NCI-H510A (cell line): Measurements from ENCODE around the gene MGAT5B.

ENCODE experiments used
- DNase-seq: peaks from one replicate; lab custom pipeline; 2025; lab: John Stamatoyannopoulos, UW

Gene MGAT5B

DNA sequence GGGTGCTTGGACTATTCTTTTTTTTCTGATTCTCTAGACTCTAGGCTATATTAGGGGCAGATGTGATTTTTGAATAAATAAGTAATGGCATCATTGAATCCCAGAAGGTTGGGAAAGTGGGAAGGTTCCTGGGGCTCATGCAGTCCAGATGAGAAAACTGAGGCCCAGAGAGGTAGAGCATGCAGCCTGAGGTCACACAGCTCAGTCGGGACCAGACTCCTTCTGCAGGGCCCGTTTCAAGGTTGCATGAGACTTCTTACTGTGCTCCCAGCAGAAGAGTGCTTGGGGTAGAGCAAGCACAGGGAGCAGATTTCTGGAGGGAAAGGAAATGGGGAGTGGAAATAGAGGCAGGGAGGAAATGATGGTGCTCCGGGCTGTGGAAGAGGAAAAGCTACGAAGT, 59.8 kb downstream of the MGAT5B start:
- no peak for DNase-seq

DNA sequence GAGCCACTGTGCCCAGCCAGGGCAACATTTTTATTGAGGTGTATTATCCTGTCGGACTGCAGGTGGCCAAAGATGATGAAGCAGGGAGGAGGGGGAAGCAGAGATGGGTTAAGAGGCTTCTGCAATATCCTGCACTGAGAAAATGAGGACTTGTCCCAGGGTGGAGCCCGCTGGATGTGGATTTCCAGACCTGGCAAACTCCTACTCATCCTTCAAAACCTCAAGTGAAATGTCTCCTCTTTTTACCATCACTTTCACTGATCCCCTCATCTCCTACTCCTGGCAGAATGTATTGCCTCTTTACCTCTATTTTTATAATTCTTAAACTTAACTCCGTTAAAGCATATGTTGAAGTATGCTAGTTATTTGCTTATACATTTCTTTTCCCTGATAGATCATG, 60.9 kb downstream of the MGAT5B start:
- no peak for DNase-seq

DNA sequence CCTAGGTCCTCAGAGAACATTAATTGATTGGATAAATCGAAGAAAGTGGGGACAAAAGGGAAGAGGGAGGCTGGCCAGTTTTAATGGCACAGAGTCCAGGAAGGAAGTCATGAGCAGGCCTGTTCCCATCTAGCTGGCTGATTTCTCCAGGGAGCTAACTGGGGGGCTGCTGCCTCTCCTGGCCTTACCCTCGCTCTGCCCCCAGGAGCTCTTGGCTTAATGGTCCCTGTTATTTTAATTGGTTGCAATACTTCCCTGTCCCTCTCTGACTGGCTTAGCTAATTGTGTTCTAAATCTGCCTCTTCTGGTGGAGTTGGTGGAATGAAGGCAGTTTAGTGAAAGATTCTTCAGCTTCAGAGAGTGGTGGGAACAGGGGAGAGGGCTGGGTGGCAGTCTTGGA, 61.4 kb downstream of the MGAT5B start:
- no peak for DNase-seq

DNA sequence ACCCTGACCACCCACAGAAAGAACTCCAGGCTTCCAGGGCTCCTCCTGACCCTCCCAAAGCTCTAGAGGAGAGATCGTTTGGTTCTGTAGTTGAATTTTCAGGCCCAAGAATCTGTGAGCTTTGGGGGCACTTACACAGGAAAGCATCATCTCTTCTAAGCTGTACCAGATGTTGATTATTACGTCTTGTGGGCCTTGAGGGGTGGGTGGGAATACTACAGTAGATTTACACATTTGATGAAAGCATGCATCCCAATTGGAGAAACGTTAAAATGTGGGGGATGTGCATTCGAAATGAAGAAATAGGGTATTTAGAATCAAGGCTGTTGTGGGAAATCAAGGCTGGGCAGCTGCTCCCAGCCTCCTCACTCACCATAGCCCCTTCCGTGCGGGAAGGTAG, 61.9 kb downstream of the MGAT5B start:
- DNase-seq, result no peak

DNA sequence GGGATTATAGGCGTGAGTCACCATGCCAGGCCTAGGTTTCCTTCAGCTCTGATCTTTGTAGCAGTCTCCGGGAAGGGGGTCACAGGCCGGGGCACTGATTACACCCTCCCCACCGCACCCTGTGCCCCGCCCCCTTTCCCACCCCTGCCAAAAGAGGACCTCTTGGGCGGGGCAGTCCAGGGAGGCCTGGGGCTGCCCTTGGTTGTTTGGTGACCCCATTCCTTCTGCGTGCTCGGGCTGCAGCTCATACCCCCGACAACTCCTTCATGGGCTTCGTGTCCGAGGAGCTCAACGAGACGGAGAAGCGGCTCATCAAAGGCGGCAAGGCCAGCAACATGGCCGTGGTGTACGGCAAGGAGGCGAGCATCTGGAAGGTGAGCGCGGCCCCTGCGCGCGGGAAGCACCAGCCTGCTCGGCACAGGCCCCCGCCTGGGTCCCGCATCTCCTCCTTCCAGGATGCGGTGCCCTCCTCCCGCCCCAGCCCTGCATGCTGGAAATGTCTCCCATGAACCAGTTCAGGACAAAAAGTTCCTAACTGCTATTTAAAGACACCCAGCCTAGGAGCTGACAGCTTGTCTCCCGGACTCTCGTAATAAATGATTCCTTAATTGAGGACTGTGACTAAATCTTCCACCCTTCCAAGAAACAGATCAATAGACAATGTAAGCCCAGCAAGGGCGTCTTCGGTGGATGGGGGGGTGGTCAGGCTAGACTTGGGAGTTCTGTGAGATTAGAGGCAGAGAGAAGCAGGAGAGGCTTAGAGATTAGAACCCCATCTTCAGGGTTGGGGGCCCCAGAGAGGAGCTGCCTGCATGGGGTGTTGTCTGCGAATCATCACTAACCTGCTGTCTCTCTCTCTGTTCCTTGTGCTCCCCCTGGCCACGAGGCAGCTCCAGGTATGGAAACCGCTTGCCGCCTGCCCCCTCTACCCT, 64.5 kb downstream of the MGAT5B start:
- DNase-seq, result no peak

DNA sequence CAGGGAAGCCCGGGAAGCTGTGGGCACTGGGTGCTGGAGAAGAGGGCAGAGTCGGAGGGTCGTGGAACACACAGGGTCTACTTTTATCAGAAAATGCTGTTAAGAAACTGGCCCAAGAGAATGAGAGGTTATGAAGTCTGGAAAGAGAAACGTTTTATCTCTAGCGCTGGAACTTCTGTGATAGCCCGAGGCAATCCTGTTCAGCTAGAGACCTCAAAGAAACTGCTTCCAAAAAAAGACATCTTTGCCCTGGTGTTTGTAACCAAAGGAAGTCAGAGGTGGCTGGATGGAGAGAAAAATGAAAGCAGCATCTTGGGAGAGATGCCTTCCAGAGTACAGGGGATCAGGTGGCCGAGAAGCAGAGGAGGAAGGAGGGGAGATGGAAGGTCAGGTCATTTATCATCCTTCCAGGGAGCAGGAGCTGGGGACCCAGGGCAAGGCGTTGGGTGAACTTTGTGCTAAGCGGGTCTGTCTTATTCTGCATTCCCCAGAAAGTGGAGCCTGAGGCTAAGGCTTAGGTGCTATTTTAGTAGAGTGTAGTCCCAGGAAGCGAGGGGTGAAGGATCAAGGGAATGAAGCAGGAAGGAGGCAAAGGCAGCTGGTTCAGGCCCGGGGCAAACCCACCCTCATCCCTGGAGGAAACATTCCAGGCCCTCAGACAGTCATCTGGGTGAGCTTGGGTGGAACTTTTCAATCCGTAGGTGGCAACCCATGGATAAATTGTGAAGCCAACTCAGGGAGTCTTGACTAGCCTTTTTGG, 66.5 kb downstream of the MGAT5B start:
- DNase-seq, result no peak

DNA sequence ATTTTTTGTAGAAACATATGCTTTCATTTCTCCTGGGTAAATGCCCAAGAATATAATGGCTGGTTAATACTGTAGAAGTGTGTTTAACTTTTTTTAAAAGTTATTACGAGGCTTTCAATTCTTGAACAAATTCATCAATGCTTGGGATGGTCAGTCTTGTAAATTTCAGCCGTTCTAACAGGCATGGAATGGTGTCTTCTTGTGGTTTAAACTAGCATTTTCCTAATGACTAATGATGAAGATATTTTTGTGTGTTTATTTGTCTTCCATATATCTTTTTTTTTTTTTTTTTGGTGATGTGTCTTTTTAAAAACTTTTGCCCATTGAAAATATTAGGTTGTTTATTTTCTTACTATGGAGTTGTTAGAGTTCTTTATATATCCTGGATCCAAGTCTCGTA, 67.1 kb downstream of the MGAT5B start:
- no peak for DNase-seq

DNA sequence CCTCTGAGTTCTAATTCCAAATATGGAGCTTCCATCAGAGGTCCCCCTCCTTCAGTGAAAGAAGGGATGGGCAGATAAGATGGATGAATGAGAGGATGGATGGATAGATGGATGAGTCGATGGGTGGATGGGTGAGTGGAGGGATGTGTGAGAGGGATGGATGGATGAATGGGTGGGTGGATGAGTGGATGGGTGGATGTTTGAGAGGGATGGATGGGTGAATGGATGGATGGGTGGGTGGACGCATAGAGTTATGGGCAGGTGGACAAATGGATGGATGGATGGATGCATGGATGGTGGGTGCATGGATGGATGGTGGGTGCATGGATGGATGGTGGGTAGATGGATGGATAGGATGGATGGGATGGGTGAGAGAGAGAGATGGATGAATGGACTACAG, 69.0 kb downstream of the MGAT5B start:
- no peak for DNase-seq

DNA sequence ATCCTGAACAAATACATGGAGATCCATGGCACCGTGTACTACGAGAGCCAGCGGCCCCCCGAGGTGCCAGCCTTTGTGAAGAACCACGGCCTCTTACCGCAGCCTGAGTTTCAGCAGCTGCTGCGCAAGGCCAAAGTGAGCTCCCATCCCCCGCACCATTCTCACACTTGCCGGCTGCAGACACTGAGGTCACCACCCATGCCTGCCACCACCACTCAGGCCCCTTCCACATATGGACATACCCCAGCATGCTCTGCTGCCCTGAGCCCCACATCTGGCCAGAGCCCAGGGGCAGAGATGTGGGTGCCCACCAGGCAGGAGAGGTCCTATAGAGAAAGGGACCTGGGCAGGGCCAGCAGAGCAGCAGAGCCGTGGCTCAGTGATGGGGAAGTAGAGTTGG, 69.8 kb downstream of the MGAT5B start:
- no peak for DNase-seq

DNA sequence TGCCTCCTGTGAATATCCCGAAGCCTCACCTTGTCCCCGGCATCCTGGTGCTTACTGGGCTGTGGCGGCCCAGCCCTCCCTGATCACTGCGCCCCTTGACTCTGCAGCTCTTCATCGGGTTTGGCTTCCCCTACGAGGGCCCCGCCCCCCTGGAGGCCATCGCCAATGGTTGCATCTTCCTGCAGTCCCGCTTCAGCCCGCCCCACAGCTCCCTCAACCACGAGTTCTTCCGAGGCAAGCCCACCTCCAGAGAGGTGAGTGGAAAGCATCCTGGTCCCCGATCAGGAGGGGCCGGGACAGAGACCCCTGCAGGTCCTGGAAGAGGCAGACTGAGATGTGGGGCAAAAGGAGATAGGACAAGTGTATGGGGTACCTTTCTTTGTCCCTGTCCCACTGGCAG, 72.1 kb downstream of the MGAT5B start:
- DNase-seq, result no peak

DNA sequence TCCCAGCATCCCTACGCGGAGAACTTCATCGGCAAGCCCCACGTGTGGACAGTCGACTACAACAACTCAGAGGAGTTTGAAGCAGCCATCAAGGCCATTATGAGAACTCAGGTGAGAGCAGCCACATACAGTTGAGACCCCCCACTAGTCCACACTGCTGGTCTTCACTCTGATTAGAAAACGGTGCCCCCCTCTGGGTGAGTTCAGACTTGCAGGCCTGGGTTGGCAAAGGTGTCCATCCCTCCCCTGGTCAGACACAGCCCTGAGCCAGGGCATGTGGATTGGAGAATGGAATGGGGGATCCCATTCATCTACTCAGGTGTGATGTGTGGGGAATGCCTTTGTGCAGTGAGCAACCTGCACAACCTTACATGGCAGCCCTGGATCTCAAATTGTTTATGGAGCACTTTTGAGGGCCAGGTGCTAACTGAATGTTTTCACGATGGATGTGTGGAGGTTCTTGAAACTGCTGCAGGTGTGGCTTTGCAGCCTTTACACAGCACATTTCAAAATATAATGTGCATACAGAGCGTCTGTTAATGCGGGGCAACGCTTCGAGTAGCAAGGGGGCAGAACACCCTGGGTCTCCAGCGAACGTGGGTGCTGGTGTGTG, 72.6 kb downstream of the MGAT5B start:
- no peak for DNase-seq

DNA sequence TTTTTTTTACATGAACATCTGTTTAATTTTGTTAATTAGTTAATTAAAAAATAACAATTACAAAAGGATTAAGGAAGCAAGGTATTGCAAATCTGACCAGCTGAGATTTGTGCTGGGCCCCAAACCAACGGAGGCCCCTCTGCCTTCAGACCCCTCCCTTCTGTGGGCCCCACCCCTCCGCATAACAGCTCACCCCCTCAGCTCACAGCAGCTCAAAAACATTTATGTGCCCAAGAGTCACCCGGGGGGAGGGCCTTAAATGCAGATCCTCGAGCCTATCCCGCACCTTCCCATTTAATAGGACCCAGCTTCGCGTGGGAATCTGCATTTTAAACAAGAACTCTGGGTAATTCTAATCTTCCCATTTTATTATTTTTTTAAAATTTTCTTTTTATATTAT, 75.0 kb downstream of the MGAT5B start:
- no peak for DNase-seq

DNA sequence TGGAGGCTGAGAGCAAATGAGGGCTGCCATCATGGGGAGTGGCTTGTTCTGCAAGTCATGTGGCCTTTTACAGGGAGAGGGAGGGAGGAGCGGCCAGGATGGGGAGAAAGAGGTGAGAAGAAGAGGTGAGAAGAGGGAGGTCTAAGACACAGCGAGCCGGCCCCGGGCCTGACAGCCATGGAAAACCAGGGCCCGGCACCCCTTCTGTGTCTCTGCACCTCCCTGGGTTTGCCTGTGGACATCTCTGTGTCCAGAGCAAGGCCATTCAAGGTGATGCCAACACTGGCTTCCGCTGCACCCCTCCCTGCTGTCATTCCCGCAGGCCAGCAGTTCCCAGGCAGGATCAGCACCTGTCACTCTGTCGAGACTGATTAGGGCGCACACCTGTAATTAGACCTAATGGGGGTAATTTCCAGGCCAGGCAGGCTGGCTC, 75.6 kb downstream of the MGAT5B start:
- DNase-seq, result no peak

DNA sequence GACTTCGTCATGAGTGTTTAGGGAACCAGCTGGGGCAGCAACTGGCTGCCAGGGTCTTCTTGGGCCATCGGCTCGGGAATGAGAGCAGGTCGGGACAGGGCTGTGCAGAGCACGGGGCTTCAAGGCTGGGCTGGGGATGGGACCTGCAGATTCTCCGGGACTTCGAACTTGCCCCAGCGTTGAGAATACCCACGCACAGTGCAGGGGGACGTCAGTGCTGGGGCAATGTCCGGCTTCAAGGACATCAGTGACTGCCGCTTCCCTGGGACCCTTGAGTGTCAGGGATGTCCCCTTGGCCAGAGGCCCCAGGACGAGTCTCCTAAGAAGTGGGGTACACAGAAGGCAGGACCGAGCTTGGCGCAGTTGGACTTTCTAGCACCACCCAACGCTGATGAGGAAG, 76.3 kb downstream of the MGAT5B start:
- no peak for DNase-seq

DNA sequence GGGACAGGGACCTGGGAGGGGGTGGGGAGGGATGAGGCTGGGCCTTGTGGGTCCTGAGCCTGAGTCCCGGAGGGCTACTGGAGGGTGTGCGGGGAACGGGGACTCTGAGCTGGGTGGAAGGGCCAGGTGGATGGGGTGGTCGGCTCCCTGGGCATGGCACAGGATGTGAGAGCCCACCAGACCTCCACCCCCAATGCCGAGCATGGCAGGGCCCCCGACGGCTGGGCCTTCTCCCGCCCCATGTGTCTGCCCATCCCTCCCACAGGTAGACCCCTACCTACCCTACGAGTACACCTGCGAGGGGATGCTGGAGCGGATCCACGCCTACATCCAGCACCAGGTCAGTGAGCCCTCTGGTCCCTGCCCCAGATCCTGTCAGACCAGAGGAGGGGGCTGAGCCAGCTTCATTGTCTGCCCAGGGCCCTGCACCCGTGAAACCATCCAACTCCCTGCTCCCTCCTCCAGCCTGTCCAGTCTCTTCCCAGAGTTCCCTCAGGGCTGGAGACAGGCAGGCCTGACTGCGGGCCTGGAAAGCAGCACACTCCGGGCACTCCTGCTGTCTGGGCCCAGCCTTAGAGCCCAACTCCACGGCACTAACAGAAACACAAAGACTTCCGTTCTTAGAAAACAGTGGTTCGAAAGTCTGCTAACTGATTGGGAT, 78.0 kb downstream of the MGAT5B start:
- DNase-seq, result no peak

DNA sequence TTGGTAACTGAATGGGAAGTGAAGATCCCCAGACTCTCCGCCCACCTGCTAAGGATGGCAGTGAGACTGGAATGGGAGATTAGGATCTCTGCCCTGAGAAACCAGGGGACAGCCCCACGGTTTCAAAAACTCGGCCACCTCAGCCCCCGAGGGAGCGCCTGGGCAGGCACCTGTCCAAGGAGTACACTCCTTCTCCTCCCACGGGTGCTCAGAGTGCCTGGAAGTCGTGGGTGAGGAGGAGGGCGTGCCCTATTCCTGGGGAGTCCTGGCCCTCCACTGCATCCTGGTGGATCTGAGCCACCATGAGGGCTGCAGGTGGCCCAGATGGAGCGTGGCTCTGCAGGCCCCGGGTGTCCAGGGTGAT, 78.5 kb downstream of the MGAT5B start:
- DNase-seq, result no peak

DNA sequence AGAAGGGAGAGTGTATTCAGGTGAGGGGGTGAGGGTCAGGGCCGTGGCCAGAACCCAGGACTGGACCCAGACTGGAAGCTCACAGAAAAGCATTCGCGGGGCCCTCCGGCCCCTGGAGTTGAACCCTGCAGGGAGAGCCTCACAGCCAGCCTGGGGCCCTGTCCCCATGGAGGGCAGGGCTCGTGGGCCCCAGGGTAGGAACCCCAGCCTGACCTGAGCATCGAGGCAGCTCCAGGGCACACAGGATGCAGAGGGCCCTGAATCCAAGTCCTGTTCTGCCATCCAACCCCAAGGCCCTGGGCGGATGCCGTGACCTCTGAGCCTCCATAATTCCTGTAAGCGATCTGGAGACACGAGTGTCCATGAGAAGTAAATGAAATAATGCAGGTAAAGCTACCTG, 79.1 kb downstream of the MGAT5B start:
- no peak for DNase-seq

DNA sequence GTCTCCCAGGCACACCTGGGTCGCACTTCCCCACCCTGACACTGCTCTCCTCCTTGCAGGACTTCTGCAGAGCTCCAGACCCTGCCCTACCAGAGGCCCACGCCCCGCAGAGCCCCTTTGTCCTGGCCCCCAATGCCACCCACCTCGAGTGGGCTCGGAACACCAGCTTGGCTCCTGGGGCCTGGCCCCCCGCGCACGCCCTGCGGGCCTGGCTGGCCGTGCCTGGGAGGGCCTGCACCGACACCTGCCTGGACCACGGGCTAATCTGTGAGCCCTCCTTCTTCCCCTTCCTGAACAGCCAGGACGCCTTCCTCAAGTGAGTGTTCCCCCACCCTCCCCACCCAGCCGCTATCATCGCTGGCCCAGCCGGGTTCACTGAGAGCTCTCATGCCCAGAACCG, 79.6 kb downstream of the MGAT5B start:
- DNase-seq, result no peak

DNA sequence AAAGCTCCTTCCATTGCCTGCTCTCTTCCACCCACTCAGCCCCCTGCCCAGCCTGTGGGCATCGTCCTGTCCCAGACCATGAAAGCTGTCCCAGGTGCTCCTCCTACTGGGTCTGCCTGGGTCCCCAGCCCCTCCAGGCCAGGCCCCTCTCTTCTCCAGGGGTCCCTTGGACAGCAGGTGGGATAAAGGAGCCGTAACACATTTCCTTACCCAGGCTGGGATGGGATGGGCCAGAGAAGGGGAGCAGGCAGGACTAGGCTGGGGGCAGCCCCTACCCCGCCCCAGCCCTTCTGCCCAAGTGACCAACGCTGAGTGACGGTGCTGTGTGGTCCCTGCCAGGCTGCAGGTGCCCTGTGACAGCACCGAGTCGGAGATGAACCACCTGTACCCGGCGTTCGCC, 80.1 kb downstream of the MGAT5B start:
- DNase-seq, result no peak

DNA sequence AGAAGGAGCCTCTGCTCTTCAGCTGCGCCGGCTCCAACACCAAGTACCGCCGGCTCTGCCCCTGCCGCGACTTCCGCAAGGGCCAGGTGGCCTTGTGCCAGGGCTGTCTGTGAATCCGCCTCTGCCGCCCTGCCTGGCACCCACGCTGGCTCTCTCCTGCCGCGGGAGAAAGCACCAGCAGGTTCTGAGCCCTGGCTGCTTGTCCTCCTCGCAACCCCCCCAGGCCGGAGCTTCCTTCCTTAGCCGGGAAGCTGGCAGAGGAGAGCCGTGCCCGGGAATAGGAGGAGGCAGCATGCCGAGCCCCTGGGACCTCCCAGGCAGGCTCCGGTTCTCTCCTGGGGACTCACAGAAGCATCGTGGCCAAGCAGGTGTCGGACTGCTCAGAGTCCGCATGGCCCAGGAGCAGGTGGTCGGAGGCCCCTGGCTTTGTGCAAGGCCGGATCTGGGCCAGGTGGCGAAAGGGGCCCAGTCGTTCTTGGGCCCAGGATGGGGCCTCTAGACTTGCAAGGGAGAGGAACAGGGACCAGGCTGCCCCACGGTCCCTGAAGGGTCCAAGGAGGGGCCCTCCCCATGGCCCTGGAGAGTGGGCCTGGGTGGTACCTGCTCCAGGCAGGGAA, 80.6 kb downstream of the MGAT5B start:
- DNase-seq, result peak; percentile 49

DNA sequence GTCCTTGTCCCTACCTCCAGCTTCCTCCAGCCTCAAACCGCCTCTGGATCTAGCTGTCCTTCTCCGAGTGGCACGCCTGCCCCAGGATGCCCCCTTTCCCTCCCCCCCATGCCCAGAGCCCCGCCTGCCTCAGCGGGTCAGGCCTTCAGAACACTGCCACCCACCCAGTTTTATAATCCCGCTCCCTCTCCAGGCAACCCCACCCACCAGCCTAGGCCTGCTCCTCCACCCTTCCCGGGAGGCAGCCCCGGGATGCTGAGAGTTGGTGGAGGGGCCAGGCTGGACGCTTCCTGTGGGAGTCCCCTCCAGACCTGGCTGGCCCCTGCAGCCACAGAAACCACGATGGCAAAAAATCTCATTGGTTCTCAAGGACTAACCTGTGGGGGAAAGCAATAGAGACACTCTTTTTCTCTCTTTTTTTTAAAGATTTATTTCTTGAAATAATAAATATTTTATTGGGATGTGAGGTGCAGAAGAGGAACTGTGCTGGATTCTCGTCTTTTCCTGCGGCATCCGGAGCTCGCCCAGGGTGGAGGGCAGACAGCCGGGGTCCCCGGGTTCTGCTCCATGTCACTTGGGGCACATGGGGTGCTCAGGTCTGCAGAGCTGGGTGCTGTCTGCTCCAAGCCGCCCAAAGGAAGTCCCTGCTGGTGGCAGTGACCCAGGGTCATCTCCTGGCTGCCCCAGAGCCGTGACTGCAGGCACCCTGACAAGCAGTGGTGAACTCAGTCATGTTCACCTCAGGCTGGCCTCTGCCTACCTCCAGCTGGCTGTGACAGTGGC, 81.9 kb downstream of the MGAT5B start:
- DNase-seq, result no peak
